SK-N-SH (cell line): ENCODE measurements around the gene NLGN1. TPM values are rescaled to one million over a fixed set of nuclear protein-coding genes. Genes with fewer than 3 reads are reported as not detected.

Source experiments
- CTCF ChIA-PET: fragments of 300-600, 350-600 bp; formaldehyde crosslinking; extraction: SDS; loops from one replicate; lab custom pipeline; 2021; lab: Yijun Ruan, JAX
- POLR2A ChIA-PET: fragments of 350-600 bp; sonication (Branson Sonifier 250); formaldehyde crosslinking; extraction: SDS; loops from one replicate; lab custom pipeline; 2020; ENCODE audit warnings: antibody characterized with exemption, inconsistent platforms; lab: Yijun Ruan, JAX
- DNase-seq: peaks from one replicate; pipeline ENCODE4 v3.0.0; 2012
- H2AFZ ChIP-seq: fragments of 200-600 bp; sonication (generic); 2 replicates; pipeline ENCODE4 v1.8.1; 2016; ENCODE audit warnings: antibody characterized with exemption, mild to moderate bottlenecking, low read depth
- H3F3A ChIP-seq: fragments of 200-600 bp; sonication (generic); replicated peaks from 2 replicates; pipeline ENCODE3; 2016; ENCODE audit warnings: antibody characterized with exemption, mild to moderate bottlenecking; ENCODE audit not compliant: insufficient read depth
- H3K27ac ChIP-seq, 2 experiments: fragments of 200-500 bp in 1 of 2; fragments of 200-600 bp in 1 of 2; sonication (Bioruptor generic) in 1 of 2; sonication (generic), shearing (Covaris generic) in 1 of 2; 2 replicates each; pipeline versions ENCODE4 v1.5.1 to v1.6.1; 2014 to 2016; ENCODE audit warnings: low read depth in 2 of 2, inconsistent platforms in 1 of 2, low read length in 1 of 2, mild to moderate bottlenecking in 1 of 2, mixed read lengths in 1 of 2
- H3K27me3 ChIP-seq: fragments of 200-600 bp; sonication (generic), shearing (Covaris generic); 2 replicates; pipeline ENCODE4 v1.6.1; 2016; ENCODE audit warnings: mixed run types; ENCODE audit not compliant: insufficient read depth
- H3K36me3 ChIP-seq, 2 experiments: fragments of 200-500 bp in 1 of 2; fragments of 200-600 bp in 1 of 2; sonication (Bioruptor generic) in 1 of 2; sonication (generic) in 1 of 2; replicated peaks in 1 of 2; 2 replicates each; pipeline versions ENCODE3 to v1.5.1; 2014 to 2016; ENCODE audit warnings: low read length in 1 of 2, mild to moderate bottlenecking in 1 of 2; ENCODE audit not compliant: insufficient read depth in 2 of 2, control insufficient read depth in 1 of 2
- H3K4me1 ChIP-seq, 2 experiments: fragments of 200-500 bp in 1 of 2; fragments of 200-600 bp in 1 of 2; sonication (Bioruptor generic) in 1 of 2; sonication (generic), shearing (Covaris generic) in 1 of 2; 2 replicates each; pipeline versions ENCODE4 v1.5.1 to v1.6.1; 2014 to 2016; ENCODE audit warnings: low read depth in 1 of 2, low read length in 1 of 2, mixed run types in 1 of 2; ENCODE audit not compliant: insufficient read depth in 2 of 2, control insufficient read depth in 1 of 2
- H3K4me2 ChIP-seq: fragments of 200-600 bp; sonication (generic), shearing (Covaris generic); 2 replicates; pipeline ENCODE4 v1.6.1; 2017; ENCODE audit warnings: mixed run types
- H3K4me3 ChIP-seq, 2 experiments: fragments of 200-500 bp in 1 of 2; fragments of 200-600 bp in 1 of 2; sonication (Bioruptor generic) in 1 of 2; sonication (generic), shearing (Covaris generic) in 1 of 2; 2 replicates each; pipeline versions ENCODE4 v1.5.1 to v1.8.1; 2014 to 2016; ENCODE audit warnings: low read depth in 2 of 2, inconsistent platforms in 1 of 2, low read length in 1 of 2, mild to moderate bottlenecking in 1 of 2, mixed read lengths in 1 of 2, moderate library complexity in 1 of 2
- H3K79me2 ChIP-seq: fragments of 200-600 bp; sonication (generic); 2 replicates; pipeline ENCODE4 v1.8.1; 2017; ENCODE audit warnings: mild to moderate bottlenecking; ENCODE audit not compliant: insufficient read depth
- H3K9ac ChIP-seq: fragments of 200-600 bp; sonication (generic); 2 replicates; pipeline ENCODE4 v1.6.1; 2017; ENCODE audit warnings: mixed run types
- H3K9me2 ChIP-seq: fragments of 200-600 bp; sonication (generic); 2 replicates; pipeline ENCODE4 v1.6.1; 2017; ENCODE audit warnings: mixed run types
- H3K9me3 ChIP-seq: fragments of 200-600 bp; sonication (generic); 2 replicates; pipeline ENCODE4 v1.6.1; 2017; ENCODE audit warnings: mixed run types, mild to moderate bottlenecking, moderate library complexity
- H4K20me1 ChIP-seq: fragments of 200-600 bp; sonication (generic); 2 replicates; pipeline ENCODE4 v1.6.1; 2017; ENCODE audit warnings: mild to moderate bottlenecking, mixed run types; ENCODE audit not compliant: insufficient read depth
- ELF1 ChIP-seq: IDR thresholded peaks from 2 replicates; pipeline ENCODE4 v1.4.0; 2012
- EZH2phosphoT487 ChIP-seq: fragments of 200-600 bp; sonication (generic); IDR thresholded peaks from 2 replicates; pipeline ENCODE4 v1.6.1; 2017; ENCODE audit warnings: low read depth, mixed run types, mild to moderate bottlenecking, antibody characterized with exemption, moderate library complexity, borderline replicate concordance
- FOSL2 ChIP-seq: IDR thresholded peaks from 2 replicates; pipeline ENCODE4 v1.4.0; 2012; ENCODE audit warnings: low read depth, mild to moderate bottlenecking, moderate library complexity, borderline replicate concordance
- FOXJ3 ChIP-seq: sonication (generic); formaldehyde crosslinking; IDR thresholded peaks from 2 replicates; pipeline ENCODE4 v1.5.1; 2020; ENCODE audit warnings: mild to moderate bottlenecking, missing genetic modification reagents
- GABPA ChIP-seq: IDR thresholded peaks from 2 replicates; pipeline ENCODE4 v1.4.0; 2012; ENCODE audit warnings: low read depth, mild to moderate bottlenecking
- GATA2 ChIP-seq: sonication (generic); formaldehyde crosslinking; IDR thresholded peaks from 2 replicates; pipeline ENCODE4 v1.5.0; 2020; ENCODE audit warnings: mild to moderate bottlenecking, missing genetic modification reagents
- MXI1 ChIP-seq: IDR thresholded peaks from 2 replicates; pipeline ENCODE4 v1.6.1; 2012; ENCODE audit warnings: mild to moderate bottlenecking, low read depth, low read length, improper control_type of control experiment
- NFIC ChIP-seq: IDR thresholded peaks from 2 replicates; pipeline ENCODE4 v1.4.0; 2012; ENCODE audit warnings: borderline replicate concordance
- POLR2AphosphoS5 ChIP-seq: IDR thresholded peaks from 2 replicates; pipeline ENCODE4 v1.6.1; 2012; ENCODE audit warnings: low read depth, low read length
- RCOR1 ChIP-seq: fragments of 150-350 bp; IDR thresholded peaks from 2 replicates; pipeline ENCODE4 v1.6.1; 2017; ENCODE audit warnings: antibody characterized with exemption, low read length
- REST ChIP-seq: IDR thresholded peaks from 2 replicates; pipeline ENCODE4 v1.6.1; 2012; ENCODE audit warnings: mild to moderate bottlenecking, low read depth, low read length, moderate library complexity
- RXRA ChIP-seq: IDR thresholded peaks from 2 replicates; pipeline ENCODE4 v1.4.0; 2012; ENCODE audit warnings: low read depth, mild to moderate bottlenecking, borderline replicate concordance
- SMC3 ChIP-seq: IDR thresholded peaks from 2 replicates; pipeline ENCODE4 v1.6.1; 2012; ENCODE audit warnings: low read depth, low read length, improper control_type of control experiment
- TAF1 ChIP-seq: IDR thresholded peaks from 2 replicates; pipeline ENCODE4 v1.6.1; 2012; ENCODE audit warnings: low read depth, mild to moderate bottlenecking, low read length, moderate library complexity, borderline replicate concordance
- YY1 ChIP-seq: IDR thresholded peaks from 2 replicates; pipeline ENCODE4 v1.4.0; 2012; ENCODE audit warnings: low read depth, mild to moderate bottlenecking
- WGBS: methylation state at CpG from one replicate; pipeline ENCODE4 v1.1.6; 2017; ENCODE audit warnings: low lambda C conversion rate; 5-methylcytosine and 5-hydroxymethylcytosine counted together
- polyA plus RNA-seq, 3 experiments: library from polyadenylated mRNA; depleted of rRNA; stranded (reverse); fragments of >200 nt; gene quantifications; 2 replicates each; pipeline ENCODE4 v1.2.3, GENCODE V29; 2012
- TF ChIP-seq, protein P1 (sequence below): IDR thresholded peaks from 2 replicates; pipeline ENCODE4 v1.4.0; 2012; ENCODE audit warnings: low read depth
- TF ChIP-seq, protein P2 (sequence below): fragments of 150-350 bp; IDR thresholded peaks from 2 replicates; pipeline ENCODE4 v1.6.1; 2017; ENCODE audit warnings: antibody characterized with exemption, low read length, low read depth, borderline replicate concordance
- TF ChIP-seq, protein P3 (sequence below): IDR thresholded peaks from 2 replicates; pipeline ENCODE4 v1.4.0; 2012; ENCODE audit warnings: low read depth, borderline replicate concordance

The NLGN1 gene
- polyA plus RNA-seq, 1 of the 3 experiments (the other 2 are of a cell fraction): 1.5 TPM

GRCh38 chr3:174083706-174084105 lies 686.2 kb downstream of the NLGN1 start:
- Histone ChIP-seq H3K27ac (no peak overlapping the region), H3K9ac (no peak overlapping the region), H3K9me2 (no peaks in the 10 kb centered on the region), H3K79me2 (no peaks in the 10 kb centered on the region), H3K9me3 (no peaks in the 10 kb centered on the region), H3K4me2 (no peak overlapping the region), H3K27me3 (no peaks in the 10 kb centered on the region), H3K4me1 (no peaks in the 10 kb centered on the region), H3K4me3 (no peak overlapping the region), H2AFZ (no peak overlapping the region), H3F3A (peaks cover 5% of the 10 kb centered on the region), H3K36me3 (no peaks in the 10 kb centered on the region), H4K20me1 (no peaks in the 10 kb centered on the region)
- WGBS: 84% methylated on average over 3 of the region's 3 CpGs
- ChIA-PET POLR2A (no interaction called here), CTCF (interaction anchor here (0.6 kb wide), 1 partner anchor 1448 kb away, joined by 3 read pairs; no protein-coding TSS in a partner anchor)
- TF ChIP-seq MXI1: no peak
- no peak for TF ChIP-seq ELF1
- no peak for TF ChIP-seq FOXJ3 (CRISPR knock-in tag)
- TF ChIP-seq NFIC: no peak
- TF ChIP-seq GABPA: no peak
- no peak for DNase-seq

DNA sequence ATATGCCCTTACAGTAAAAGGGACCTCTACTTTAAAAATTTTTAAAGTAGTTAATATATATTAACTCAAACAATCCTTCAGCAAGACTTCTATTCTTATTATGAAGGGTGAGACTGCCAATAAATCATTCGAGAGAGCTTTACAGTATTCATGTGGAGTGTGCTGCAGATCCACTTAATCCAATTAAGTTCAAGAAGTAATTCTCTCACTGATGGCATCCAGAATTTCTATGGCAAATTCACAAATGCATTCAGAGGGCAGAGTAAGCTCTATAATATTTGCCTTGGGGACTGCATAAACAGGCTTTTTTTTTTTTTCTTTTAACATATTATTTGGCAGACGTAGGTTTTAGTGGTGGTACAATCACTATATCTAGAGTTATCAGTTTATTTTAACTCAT lies 692.0 kb downstream of the NLGN1 start:
- Histone ChIP-seq H3F3A (peaks cover 16% of the 10 kb centered on the region), H3K27me3 (no peaks in the 10 kb centered on the region), H3K27ac (no peak overlapping the region), H3K9me2 (no peaks in the 10 kb centered on the region), H3K9ac (no peak overlapping the region), H3K4me2 (no peak overlapping the region), H3K79me2 (no peaks in the 10 kb centered on the region), H3K36me3 (no peaks in the 10 kb centered on the region), H3K4me3 (no peak overlapping the region), H4K20me1 (no peaks in the 10 kb centered on the region), H3K9me3 (no peaks in the 10 kb centered on the region), H3K4me1 (peaks cover 0 to 17% of the 10 kb centered on the region in 2 experiments), H2AFZ (no peak overlapping the region)
- WGBS: 48% methylated on average over 2 of the region's 2 CpGs
- TF ChIP-seq RCOR1: peak; percentile 79
- TF ChIP-seq, protein P1, sequence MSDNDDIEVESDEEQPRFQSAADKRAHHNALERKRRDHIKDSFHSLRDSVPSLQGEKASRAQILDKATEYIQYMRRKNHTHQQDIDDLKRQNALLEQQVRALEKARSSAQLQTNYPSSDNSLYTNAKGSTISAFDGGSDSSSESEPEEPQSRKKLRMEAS: no peak
- CTCF ChIA-PET: no interaction called here
- POLR2A ChIA-PET: no interaction called here
- peak; percentile 3 for DNase-seq

GRCh38 chr3:174094669-174095068 lies 697.1 kb downstream of the NLGN1 start:
- no peak for DNase-seq
- H3K9me2 ChIP-seq: no peaks in the 10 kb centered on the region
- peaks cover 4% of the 10 kb centered on the region for H3F3A ChIP-seq
- H3K4me3 ChIP-seq: no peak overlapping the region
- no peaks in the 10 kb centered on the region for H3K9me3 ChIP-seq
- H4K20me1 ChIP-seq: no peaks in the 10 kb centered on the region
- H3K36me3 ChIP-seq: no peaks in the 10 kb centered on the region
- H3K4me1 ChIP-seq: peaks cover 0 to 16% of the 10 kb centered on the region in 2 experiments
- ChIA-PET CTCF (interaction anchor here (0.7 kb wide), 1 partner anchor 12 kb away, joined by 4 read pairs; no protein-coding TSS in a partner anchor), POLR2A (no interaction called here)
- H2AFZ ChIP-seq: no peak overlapping the region
- H3K79me2 ChIP-seq: no peaks in the 10 kb centered on the region
- no peak overlapping the region for H3K9ac ChIP-seq
- no peak overlapping the region for H3K27ac ChIP-seq
- H3K4me2 ChIP-seq: no peak overlapping the region
- WGBS: 92% methylated on average over 2 of the region's 2 CpGs
- no peaks in the 10 kb centered on the region for H3K27me3 ChIP-seq
- TF ChIP-seq GATA2 (CRISPR knock-in tag) (no peak), YY1 (no peak), MXI1 (no peak), FOSL2 (no peak), POLR2AphosphoS5 (no peak), REST (no peak), TAF1 (no peak), RXRA (no peak), SMC3 (no peak), NFIC (no peak), ELF1 (no peak), EZH2phosphoT487 (no peak)
- TF ChIP-seq, protein P2, sequence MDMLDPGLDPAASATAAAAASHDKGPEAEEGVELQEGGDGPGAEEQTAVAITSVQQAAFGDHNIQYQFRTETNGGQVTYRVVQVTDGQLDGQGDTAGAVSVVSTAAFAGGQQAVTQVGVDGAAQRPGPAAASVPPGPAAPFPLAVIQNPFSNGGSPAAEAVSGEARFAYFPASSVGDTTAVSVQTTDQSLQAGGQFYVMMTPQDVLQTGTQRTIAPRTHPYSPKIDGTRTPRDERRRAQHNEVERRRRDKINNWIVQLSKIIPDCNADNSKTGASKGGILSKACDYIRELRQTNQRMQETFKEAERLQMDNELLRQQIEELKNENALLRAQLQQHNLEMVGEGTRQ: no peak
- TF ChIP-seq, protein P3, sequence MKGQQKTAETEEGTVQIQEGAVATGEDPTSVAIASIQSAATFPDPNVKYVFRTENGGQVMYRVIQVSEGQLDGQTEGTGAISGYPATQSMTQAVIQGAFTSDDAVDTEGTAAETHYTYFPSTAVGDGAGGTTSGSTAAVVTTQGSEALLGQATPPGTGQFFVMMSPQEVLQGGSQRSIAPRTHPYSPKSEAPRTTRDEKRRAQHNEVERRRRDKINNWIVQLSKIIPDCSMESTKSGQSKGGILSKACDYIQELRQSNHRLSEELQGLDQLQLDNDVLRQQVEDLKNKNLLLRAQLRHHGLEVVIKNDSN: no peak
